Measurements from ENCODE around the gene KCNC3.

DNA sequence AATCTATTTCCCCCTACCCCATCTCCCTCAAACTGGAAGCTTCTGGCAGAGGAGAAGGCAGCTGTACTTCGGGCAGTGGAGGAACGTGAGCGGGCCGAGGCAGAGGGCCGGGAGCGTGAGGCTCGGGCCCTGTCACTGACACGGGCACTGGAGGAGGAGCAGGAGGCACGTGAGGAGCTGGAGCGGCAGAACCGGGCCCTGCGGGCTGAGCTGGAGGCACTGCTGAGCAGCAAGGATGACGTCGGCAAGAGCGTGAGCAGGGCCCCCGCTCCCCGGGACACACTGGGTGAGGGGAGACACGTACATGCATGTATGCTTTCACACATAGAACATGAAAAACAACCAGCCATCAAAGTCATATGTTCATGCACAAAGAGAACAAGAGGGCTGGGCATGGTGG, 42.7 kb downstream of the KCNC3 start:
- no peak for TF ChIP-seq REST (IDR thresholded peaks at IDR 0.05)
- TF ChIP-seq, protein P1, sequence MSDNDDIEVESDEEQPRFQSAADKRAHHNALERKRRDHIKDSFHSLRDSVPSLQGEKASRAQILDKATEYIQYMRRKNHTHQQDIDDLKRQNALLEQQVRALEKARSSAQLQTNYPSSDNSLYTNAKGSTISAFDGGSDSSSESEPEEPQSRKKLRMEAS (IDR thresholded peaks at IDR 0.05): no peak
- TF ChIP-seq EP300 (IDR thresholded peaks at IDR 0.05): no peak
- TF ChIP-seq RAD21 (conservative IDR thresholded peaks at IDR 0.05 in 1 of 2, IDR thresholded peaks at IDR 0.05 in 1 of 2): no peak
- TF ChIP-seq CBX2 (IDR thresholded peaks at IDR 0.05; ENCODE audit: borderline replicate concordance, low read depth): no peak
- TF ChIP-seq, protein P2, sequence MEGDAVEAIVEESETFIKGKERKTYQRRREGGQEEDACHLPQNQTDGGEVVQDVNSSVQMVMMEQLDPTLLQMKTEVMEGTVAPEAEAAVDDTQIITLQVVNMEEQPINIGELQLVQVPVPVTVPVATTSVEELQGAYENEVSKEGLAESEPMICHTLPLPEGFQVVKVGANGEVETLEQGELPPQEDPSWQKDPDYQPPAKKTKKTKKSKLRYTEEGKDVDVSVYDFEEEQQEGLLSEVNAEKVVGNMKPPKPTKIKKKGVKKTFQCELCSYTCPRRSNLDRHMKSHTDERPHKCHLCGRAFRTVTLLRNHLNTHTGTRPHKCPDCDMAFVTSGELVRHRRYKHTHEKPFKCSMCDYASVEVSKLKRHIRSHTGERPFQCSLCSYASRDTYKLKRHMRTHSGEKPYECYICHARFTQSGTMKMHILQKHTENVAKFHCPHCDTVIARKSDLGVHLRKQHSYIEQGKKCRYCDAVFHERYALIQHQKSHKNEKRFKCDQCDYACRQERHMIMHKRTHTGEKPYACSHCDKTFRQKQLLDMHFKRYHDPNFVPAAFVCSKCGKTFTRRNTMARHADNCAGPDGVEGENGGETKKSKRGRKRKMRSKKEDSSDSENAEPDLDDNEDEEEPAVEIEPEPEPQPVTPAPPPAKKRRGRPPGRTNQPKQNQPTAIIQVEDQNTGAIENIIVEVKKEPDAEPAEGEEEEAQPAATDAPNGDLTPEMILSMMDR (IDR thresholded peaks at IDR 0.05): no peak
- no peak for TF ChIP-seq NR3C1 (IDR thresholded peaks at IDR 0.05)
- no peak for TF ChIP-seq CEBPB (IDR thresholded peaks at IDR 0.05)
- no peak for TF ChIP-seq POLR2A (IDR thresholded peaks at IDR 0.05; ENCODE audit: low read length)
- TF ChIP-seq SREBF2 (IDR thresholded peaks at IDR 0.05): no peak

Data from A549 (cell line).